SK-N-SH treated with all-trans-retinoic acid at 6 μM for 48 hours (cell line): Measurements from ENCODE around the gene MMP15.
A peak's percentile ranks its signal among the peaks of the same experiment; 100 is the strongest.

Experiments used
- ATAC-seq: fragments of 200-7000 bp; cut with Tn5 transposase; 3 replicates; pipeline ENCODE4 v1.9.1; 2020; ENCODE audit warnings: mild to moderate bottlenecking, moderate library complexity
- ARNTL ChIP-seq: fragments of 450-650 bp; formaldehyde crosslinking; IDR thresholded peaks from 2 replicates; pipeline ENCODE4 v1.5.0; 2020; ENCODE audit warnings: low read depth, mild to moderate bottlenecking, moderate library complexity, borderline replicate concordance
- BACH2 ChIP-seq: fragments of 250-450 bp; sonication (Bioruptor Pico); IDR thresholded peaks from 2 replicates; pipeline ENCODE4 v1.9.0; 2021; ENCODE audit warnings: mild to moderate bottlenecking, borderline replicate concordance
- CSDC2 ChIP-seq: fragments of 250-450 bp; sonication (Bioruptor Pico); IDR thresholded peaks from 2 replicates; pipeline ENCODE4 v1.5.0; 2020; ENCODE audit warnings: mild to moderate bottlenecking, moderate library complexity
- ESRRG ChIP-seq: fragments of 250-450 bp; sonication (Bioruptor Pico); IDR thresholded peaks from 2 replicates; pipeline ENCODE4 v1.6.1; 2021; ENCODE audit warnings: mild to moderate bottlenecking
- GLIS3 ChIP-seq: fragments of 250-450 bp; sonication (Bioruptor Pico); IDR thresholded peaks from 2 replicates; pipeline ENCODE4 v1.5.0; 2020; ENCODE audit warnings: mild to moderate bottlenecking, moderate library complexity
- ISL1 ChIP-seq: fragments of 250-450 bp; sonication (Bioruptor Pico); IDR thresholded peaks from 2 replicates; pipeline ENCODE4 v2.1.2; 2022; ENCODE audit warnings: mild to moderate bottlenecking, moderate library complexity
- OSR1 ChIP-seq: fragments of 250-450 bp; sonication (Bioruptor Pico); IDR thresholded peaks from 2 replicates; pipeline ENCODE4 v1.8.0; 2022; ENCODE audit warnings: moderate library complexity, mild to moderate bottlenecking, inconsistent platforms
- PPARA ChIP-seq: fragments of 250-450 bp; sonication (Bioruptor Pico); IDR thresholded peaks from 2 replicates; pipeline ENCODE4 v1.5.0; 2020; ENCODE audit warnings: mild to moderate bottlenecking, borderline replicate concordance
- RARB ChIP-seq: fragments of 250-450 bp; sonication (Bioruptor Pico); IDR thresholded peaks from 2 replicates; pipeline ENCODE4 v1.8.0; 2021; ENCODE audit warnings: mild to moderate bottlenecking, moderate library complexity
- SNAI2 ChIP-seq: fragments of 250-450 bp; sonication (Bioruptor Pico); IDR thresholded peaks from 2 replicates; pipeline ENCODE4 v1.5.0; 2020; ENCODE audit warnings: mild to moderate bottlenecking, moderate library complexity
- TCF4 ChIP-seq: fragments of 250-450 bp; sonication (Bioruptor Pico); IDR thresholded peaks from 2 replicates; pipeline ENCODE4 v1.8.0; 2021; ENCODE audit warnings: mild to moderate bottlenecking, moderate library complexity, borderline replicate concordance
- TOX ChIP-seq: fragments of 250-450 bp; sonication (Bioruptor Pico); IDR thresholded peaks from 2 replicates; pipeline ENCODE4 v1.8.0; 2021; ENCODE audit warnings: mild to moderate bottlenecking, moderate library complexity, borderline replicate concordance
- ZFP3 ChIP-seq: fragments of 250-450 bp; sonication (Bioruptor Pico); IDR thresholded peaks from 2 replicates; pipeline ENCODE4 v1.5.0; 2020; ENCODE audit warnings: mild to moderate bottlenecking, moderate library complexity
- ZFP30 ChIP-seq: fragments of 450-650 bp; formaldehyde crosslinking; IDR thresholded peaks from 2 replicates; pipeline ENCODE4 v1.5.0; 2022; ENCODE audit warnings: mild to moderate bottlenecking, moderate library complexity
- ZNF565 ChIP-seq: fragments of 450-650 bp; formaldehyde crosslinking; conservative IDR thresholded peaks from 2 replicates; pipeline ENCODE4 v1.5.0; 2020; ENCODE audit warnings: low read depth, mild to moderate bottlenecking, moderate library complexity
- ZNF70 ChIP-seq: fragments of 450-650 bp; formaldehyde crosslinking; IDR thresholded peaks from 2 replicates; pipeline ENCODE4 v1.5.0; 2020; ENCODE audit warnings: mild to moderate bottlenecking, moderate library complexity
- ZNF8 ChIP-seq: fragments of 450-650 bp; formaldehyde crosslinking; IDR thresholded peaks from 2 replicates; pipeline ENCODE4 v1.5.0; 2020; ENCODE audit warnings: mild to moderate bottlenecking, moderate library complexity
- TF ChIP-seq, protein P1 (sequence below): fragments of 250-450 bp; sonication (Bioruptor Pico); IDR thresholded peaks from 2 replicates; pipeline ENCODE4 v1.5.0; 2020; ENCODE audit warnings: mild to moderate bottlenecking, moderate library complexity
- TF ChIP-seq, protein P2 (sequence below): fragments of 250-450 bp; sonication (Bioruptor Pico); IDR thresholded peaks from 2 replicates; pipeline ENCODE4 v1.5.1; 2021; ENCODE audit warnings: mild to moderate bottlenecking, moderate library complexity
- TF ChIP-seq, protein P3 (sequence below): fragments of 250-450 bp; sonication (Bioruptor Pico); IDR thresholded peaks from 2 replicates; pipeline ENCODE4 v1.5.1; 2020; ENCODE audit warnings: low read depth, mild to moderate bottlenecking, moderate library complexity
- TF ChIP-seq, protein P4 (sequence below): fragments of 250-450 bp; sonication (Bioruptor Pico); IDR thresholded peaks from 2 replicates; pipeline ENCODE4 v1.8.0; 2020; ENCODE audit warnings: mild to moderate bottlenecking, moderate library complexity, borderline replicate concordance
- TF ChIP-seq, protein P5 (sequence below): fragments of 250-450 bp; sonication (Bioruptor Pico); IDR thresholded peaks from 2 replicates; pipeline ENCODE4 v1.8.0; 2021; ENCODE audit warnings: low read depth, mild to moderate bottlenecking, moderate library complexity, borderline replicate concordance

MMP15 gene

DNA sequence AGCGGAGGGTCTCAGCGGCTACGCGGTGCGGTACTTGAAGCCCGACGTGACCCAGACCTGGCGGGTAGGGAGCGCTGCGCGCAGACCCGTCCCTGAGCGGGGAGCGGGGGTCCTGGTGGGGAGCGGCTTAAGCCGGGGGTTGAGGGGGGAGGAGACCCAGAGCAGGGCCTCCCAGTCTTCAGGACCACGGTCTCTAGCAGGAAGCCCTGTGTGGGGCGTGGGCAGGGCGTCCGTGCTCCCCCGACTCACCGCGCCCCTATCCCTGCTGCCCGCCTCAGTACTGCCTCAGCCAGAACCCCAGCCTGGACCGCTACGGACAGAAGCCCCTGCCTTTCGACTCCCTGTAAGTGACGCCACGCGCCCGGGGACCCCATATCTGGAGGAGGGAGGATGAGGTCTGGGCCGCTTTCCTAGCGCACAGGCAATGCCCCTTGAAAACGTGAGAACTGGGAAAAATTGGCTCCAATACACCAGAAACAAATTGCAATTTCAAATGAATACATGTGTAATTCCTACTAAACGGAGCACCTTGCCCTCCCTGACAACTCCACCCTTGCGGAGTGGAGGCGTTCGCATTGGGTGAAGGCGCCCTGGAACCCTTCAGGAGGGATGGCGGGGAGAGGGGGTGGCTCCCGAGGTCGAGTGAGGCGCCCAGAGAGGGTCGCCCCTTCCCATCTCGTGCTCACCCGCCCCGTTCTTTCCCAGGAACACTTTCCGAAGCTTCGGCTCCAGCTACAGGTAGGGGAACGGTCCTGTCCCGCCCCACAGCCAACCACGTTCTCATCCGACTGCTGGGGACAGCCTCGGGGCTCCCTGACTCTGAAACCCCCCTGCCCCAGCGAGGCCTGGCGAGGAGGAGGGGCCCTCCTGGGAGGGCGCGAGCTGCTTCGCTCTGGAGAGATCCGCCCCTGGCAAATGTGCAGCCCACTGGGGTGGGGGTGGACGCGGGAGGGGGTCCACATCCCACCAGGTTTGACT is 40.1 kb upstream of the MMP15 start:
- TF ChIP-seq, protein P1, sequence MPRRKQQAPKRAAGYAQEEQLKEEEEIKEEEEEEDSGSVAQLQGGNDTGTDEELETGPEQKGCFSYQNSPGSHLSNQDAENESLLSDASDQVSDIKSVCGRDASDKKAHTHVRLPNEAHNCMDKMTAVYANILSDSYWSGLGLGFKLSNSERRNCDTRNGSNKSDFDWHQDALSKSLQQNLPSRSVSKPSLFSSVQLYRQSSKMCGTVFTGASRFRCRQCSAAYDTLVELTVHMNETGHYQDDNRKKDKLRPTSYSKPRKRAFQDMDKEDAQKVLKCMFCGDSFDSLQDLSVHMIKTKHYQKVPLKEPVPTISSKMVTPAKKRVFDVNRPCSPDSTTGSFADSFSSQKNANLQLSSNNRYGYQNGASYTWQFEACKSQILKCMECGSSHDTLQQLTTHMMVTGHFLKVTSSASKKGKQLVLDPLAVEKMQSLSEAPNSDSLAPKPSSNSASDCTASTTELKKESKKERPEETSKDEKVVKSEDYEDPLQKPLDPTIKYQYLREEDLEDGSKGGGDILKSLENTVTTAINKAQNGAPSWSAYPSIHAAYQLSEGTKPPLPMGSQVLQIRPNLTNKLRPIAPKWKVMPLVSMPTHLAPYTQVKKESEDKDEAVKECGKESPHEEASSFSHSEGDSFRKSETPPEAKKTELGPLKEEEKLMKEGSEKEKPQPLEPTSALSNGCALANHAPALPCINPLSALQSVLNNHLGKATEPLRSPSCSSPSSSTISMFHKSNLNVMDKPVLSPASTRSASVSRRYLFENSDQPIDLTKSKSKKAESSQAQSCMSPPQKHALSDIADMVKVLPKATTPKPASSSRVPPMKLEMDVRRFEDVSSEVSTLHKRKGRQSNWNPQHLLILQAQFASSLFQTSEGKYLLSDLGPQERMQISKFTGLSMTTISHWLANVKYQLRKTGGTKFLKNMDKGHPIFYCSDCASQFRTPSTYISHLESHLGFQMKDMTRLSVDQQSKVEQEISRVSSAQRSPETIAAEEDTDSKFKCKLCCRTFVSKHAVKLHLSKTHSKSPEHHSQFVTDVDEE: no peak
- TF ChIP-seq, protein P2, sequence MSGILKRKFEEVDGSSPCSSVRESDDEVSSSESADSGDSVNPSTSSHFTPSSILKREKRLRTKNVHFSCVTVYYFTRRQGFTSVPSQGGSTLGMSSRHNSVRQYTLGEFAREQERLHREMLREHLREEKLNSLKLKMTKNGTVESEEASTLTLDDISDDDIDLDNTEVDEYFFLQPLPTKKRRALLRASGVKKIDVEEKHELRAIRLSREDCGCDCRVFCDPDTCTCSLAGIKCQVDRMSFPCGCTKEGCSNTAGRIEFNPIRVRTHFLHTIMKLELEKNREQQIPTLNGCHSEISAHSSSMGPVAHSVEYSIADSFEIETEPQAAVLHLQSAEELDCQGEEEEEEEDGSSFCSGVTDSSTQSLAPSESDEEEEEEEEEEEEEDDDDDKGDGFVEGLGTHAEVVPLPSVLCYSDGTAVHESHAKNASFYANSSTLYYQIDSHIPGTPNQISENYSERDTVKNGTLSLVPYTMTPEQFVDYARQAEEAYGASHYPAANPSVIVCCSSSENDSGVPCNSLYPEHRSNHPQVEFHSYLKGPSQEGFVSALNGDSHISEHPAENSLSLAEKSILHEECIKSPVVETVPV: no peak
- TF ChIP-seq PPARA (CRISPR knock-in tag) (no peak), BACH2 (CRISPR knock-in tag) (no peak), TOX (CRISPR knock-in tag) (no peak), ZNF70 (no peak), ZFP3 (CRISPR knock-in tag) (no peak), GLIS3 (no peak), ZNF565 (no peak), ISL1 (no peak), ZFP30 (CRISPR knock-in tag) (no peak), RARB (CRISPR knock-in tag) (no peak), CSDC2 (CRISPR knock-in tag) (no peak), ZNF8 (no peak), OSR1 (no peak), ARNTL (CRISPR knock-in tag) (no peak)
- TF ChIP-seq, protein P3, sequence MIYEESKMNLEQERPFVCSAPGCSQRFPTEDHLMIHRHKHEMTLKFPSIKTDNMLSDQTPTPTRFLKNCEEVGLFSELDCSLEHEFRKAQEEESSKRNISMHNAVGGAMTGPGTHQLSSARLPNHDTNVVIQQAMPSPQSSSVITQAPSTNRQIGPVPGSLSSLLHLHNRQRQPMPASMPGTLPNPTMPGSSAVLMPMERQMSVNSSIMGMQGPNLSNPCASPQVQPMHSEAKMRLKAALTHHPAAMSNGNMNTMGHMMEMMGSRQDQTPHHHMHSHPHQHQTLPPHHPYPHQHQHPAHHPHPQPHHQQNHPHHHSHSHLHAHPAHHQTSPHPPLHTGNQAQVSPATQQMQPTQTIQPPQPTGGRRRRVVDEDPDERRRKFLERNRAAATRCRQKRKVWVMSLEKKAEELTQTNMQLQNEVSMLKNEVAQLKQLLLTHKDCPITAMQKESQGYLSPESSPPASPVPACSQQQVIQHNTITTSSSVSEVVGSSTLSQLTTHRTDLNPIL (CRISPR knock-in tag): no peak
- TF ChIP-seq, protein P4, sequence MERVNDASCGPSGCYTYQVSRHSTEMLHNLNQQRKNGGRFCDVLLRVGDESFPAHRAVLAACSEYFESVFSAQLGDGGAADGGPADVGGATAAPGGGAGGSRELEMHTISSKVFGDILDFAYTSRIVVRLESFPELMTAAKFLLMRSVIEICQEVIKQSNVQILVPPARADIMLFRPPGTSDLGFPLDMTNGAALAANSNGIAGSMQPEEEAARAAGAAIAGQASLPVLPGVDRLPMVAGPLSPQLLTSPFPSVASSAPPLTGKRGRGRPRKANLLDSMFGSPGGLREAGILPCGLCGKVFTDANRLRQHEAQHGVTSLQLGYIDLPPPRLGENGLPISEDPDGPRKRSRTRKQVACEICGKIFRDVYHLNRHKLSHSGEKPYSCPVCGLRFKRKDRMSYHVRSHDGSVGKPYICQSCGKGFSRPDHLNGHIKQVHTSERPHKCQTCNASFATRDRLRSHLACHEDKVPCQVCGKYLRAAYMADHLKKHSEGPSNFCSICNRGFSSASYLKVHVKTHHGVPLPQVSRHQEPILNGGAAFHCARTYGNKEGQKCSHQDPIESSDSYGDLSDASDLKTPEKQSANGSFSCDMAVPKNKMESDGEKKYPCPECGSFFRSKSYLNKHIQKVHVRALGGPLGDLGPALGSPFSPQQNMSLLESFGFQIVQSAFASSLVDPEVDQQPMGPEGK (CRISPR knock-in tag): no peak
- TF ChIP-seq, protein P5, sequence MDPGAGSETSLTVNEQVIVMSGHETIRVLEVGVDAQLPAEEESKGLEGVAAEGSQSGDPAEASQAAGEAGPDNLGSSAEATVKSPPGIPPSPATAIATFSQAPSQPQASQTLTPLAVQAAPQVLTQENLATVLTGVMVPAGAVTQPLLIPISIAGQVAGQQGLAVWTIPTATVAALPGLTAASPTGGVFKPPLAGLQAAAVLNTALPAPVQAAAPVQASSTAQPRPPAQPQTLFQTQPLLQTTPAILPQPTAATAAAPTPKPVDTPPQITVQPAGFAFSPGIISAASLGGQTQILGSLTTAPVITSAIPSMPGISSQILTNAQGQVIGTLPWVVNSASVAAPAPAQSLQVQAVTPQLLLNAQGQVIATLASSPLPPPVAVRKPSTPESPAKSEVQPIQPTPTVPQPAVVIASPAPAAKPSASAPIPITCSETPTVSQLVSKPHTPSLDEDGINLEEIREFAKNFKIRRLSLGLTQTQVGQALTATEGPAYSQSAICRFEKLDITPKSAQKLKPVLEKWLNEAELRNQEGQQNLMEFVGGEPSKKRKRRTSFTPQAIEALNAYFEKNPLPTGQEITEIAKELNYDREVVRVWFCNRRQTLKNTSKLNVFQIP (CRISPR knock-in tag): no peak
- ATAC-seq: peak; percentile 73

DNA sequence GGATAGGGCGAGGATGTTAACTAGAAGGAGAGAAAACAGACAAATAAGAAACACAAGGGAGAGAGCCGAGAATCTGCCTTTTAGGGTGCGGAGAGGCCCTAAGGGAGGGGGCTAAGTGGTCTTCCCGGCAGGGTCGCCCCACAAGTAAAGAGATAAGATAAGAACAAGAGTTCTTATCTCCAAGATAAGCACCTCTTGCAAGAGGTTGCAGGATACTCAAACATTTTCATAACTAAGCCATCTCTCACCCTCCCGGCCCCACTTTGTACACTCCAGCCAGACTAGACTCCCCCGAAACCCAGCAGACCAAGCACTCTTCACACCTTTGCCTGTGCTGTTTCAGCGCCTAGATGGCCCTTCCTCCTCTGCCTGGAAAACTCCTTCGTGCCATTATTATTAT is 39.4 kb upstream of the MMP15 start:
- ATAC-seq: no peak
- TF ChIP-seq OSR1 (no peak), ZFP3 (CRISPR knock-in tag) (no peak), ZNF70 (no peak), GLIS3 (no peak), CSDC2 (CRISPR knock-in tag) (no peak), ZNF565 (no peak), BACH2 (CRISPR knock-in tag) (no peak), ZNF8 (no peak), RARB (CRISPR knock-in tag) (no peak), ZFP30 (CRISPR knock-in tag) (no peak), PPARA (CRISPR knock-in tag) (no peak), ESRRG (CRISPR knock-in tag) (no peak), ARNTL (CRISPR knock-in tag) (no peak), SNAI2 (no peak), TCF4 (CRISPR knock-in tag) (no peak)
- TF ChIP-seq, protein P5 (CRISPR knock-in tag): no peak
- TF ChIP-seq, protein P1: no peak
- TF ChIP-seq, protein P3 (CRISPR knock-in tag): no peak
- TF ChIP-seq, all 23 proteins: peak for 0
